ENCODE data around the gene AHCYL2.

AHCYL2 gene

DNA sequence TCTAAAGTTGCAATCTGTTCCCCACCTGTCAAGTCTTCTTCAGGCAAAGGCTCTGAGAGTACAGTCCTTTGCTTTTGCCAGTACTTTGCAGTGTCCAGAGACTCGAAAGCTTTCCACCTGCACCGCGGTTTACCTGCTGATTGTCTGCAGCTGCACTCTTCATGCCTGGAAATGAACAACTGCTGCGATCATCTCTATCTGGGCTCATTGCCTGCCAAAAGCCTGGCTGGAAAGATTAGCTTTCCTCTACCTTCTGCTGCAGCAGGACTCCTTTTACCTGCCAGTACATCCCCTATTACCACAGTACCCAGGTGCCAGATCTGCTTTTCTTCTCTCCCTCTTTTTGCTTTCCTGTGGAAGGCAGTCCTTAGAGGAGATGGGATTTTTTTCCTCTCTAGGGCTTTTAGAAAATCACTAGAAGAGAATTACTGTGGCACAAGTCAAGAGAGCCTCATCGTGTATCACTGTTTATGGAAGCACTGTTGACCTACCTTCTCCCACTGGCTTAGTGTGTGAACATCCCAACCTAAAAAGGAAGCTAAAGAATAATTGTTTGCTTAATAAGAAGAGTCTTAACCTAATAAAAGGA lies 211.6 kb downstream of the AHCYL2 start:
- TF ChIP-seq, protein P1, sequence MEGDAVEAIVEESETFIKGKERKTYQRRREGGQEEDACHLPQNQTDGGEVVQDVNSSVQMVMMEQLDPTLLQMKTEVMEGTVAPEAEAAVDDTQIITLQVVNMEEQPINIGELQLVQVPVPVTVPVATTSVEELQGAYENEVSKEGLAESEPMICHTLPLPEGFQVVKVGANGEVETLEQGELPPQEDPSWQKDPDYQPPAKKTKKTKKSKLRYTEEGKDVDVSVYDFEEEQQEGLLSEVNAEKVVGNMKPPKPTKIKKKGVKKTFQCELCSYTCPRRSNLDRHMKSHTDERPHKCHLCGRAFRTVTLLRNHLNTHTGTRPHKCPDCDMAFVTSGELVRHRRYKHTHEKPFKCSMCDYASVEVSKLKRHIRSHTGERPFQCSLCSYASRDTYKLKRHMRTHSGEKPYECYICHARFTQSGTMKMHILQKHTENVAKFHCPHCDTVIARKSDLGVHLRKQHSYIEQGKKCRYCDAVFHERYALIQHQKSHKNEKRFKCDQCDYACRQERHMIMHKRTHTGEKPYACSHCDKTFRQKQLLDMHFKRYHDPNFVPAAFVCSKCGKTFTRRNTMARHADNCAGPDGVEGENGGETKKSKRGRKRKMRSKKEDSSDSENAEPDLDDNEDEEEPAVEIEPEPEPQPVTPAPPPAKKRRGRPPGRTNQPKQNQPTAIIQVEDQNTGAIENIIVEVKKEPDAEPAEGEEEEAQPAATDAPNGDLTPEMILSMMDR (IDR thresholded peaks at IDR 0.05; ENCODE audit: insufficient read depth, low read length) = no peak
- TF ChIP-seq POLR2AphosphoS5 (IDR thresholded peaks at IDR 0.05; ENCODE audit: low read depth) = no peak
- TF ChIP-seq SPI1 (IDR thresholded peaks at IDR 0.05; ENCODE audit: borderline replicate concordance, low read depth) = no peak
- TF ChIP-seq GABPA (IDR thresholded peaks at IDR 0.05; ENCODE audit: low read depth) = no peak
- TF ChIP-seq, protein P2, sequence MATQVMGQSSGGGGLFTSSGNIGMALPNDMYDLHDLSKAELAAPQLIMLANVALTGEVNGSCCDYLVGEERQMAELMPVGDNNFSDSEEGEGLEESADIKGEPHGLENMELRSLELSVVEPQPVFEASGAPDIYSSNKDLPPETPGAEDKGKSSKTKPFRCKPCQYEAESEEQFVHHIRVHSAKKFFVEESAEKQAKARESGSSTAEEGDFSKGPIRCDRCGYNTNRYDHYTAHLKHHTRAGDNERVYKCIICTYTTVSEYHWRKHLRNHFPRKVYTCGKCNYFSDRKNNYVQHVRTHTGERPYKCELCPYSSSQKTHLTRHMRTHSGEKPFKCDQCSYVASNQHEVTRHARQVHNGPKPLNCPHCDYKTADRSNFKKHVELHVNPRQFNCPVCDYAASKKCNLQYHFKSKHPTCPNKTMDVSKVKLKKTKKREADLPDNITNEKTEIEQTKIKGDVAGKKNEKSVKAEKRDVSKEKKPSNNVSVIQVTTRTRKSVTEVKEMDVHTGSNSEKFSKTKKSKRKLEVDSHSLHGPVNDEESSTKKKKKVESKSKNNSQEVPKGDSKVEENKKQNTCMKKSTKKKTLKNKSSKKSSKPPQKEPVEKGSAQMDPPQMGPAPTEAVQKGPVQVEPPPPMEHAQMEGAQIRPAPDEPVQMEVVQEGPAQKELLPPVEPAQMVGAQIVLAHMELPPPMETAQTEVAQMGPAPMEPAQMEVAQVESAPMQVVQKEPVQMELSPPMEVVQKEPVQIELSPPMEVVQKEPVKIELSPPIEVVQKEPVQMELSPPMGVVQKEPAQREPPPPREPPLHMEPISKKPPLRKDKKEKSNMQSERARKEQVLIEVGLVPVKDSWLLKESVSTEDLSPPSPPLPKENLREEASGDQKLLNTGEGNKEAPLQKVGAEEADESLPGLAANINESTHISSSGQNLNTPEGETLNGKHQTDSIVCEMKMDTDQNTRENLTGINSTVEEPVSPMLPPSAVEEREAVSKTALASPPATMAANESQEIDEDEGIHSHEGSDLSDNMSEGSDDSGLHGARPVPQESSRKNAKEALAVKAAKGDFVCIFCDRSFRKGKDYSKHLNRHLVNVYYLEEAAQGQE (IDR thresholded peaks at IDR 0.05; ENCODE audit: insufficient replicate concordance, low read depth) = no peak
- peaks cover 9% of the 10 kb centered on the region for H3K27me3 ChIP-seq (ENCODE audit: insufficient read depth, poor library complexity, severe bottlenecking)
- H3K27ac ChIP-seq (replicated peaks) = no peak overlapping the region
- DNase-seq (ENCODE audit: low read depth in 1 of 2, low spot score in 1 of 2) = no peak
- no peak overlapping the region for H3K4me3 ChIP-seq (replicated peaks; ENCODE audit: insufficient read depth, low read length)

DNA sequence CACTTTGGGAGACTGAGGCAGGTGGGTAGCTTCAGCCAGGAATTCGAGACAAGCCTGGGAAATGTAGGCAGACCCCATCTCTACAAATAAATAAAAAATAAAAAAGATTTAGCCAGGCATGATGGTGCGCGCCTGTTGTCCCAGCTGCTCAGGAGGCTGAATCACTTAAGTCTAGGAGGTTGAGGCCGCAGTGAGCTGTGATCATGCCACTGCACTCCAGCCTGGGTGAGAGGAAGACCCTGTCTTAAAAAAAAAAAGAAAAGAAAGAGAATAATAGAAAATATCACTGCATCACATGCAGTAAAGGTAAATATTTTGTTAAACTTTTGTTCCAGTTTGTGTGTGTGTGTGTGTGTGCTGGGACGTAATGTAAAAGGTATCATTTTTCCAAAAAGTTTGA lies 212.4 kb downstream of the AHCYL2 start:
- no peak overlapping the region for H3K4me3 ChIP-seq (replicated peaks; ENCODE audit: insufficient read depth, low read length)
- TF ChIP-seq, protein P2 (IDR thresholded peaks at IDR 0.05; ENCODE audit: insufficient replicate concordance, low read depth) = no peak
- TF ChIP-seq SPI1 (IDR thresholded peaks at IDR 0.05; ENCODE audit: borderline replicate concordance, low read depth) (no peak), GABPA (IDR thresholded peaks at IDR 0.05; ENCODE audit: low read depth) (no peak), POLR2AphosphoS5 (IDR thresholded peaks at IDR 0.05; ENCODE audit: low read depth) (no peak)
- TF ChIP-seq, protein P1 (IDR thresholded peaks at IDR 0.05; ENCODE audit: insufficient read depth, low read length) = no peak
- H3K27me3 ChIP-seq (ENCODE audit: insufficient read depth, poor library complexity, severe bottlenecking) = peaks cover 9% of the 10 kb centered on the region
- no peak overlapping the region for H3K27ac ChIP-seq (replicated peaks)
- no peak for DNase-seq (ENCODE audit: low read depth in 1 of 2, low spot score in 1 of 2)

DNA sequence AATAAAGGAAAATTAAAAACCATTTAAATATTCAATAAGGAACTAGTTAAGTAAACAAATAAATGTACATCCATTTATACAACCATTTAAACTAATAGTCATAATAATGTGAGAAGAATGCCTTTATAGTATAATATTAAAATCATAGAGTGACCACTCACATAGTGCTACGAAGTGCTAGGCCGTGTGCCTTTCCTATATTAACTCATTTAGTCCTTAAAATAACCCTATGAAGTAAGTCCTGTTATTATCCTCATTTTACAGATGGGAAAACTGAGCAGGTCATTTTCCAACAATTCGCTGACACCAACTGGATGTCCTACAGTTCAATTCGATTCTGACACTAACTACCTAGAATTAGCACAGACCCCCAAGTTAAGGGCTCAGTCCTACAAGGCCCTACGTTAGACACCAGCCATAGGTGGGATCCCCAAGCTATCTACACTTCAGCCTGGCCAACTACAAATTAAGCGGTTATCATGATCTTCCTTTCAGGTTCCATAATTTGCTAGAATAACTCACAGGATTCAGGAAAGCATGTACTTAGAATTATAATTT lies 213.5 kb downstream of the AHCYL2 start:
- no peak overlapping the region for H3K4me3 ChIP-seq (replicated peaks; ENCODE audit: insufficient read depth, low read length)
- no peak for DNase-seq (ENCODE audit: low read depth in 1 of 2, low spot score in 1 of 2)
- no peak overlapping the region for H3K27ac ChIP-seq (replicated peaks)
- TF ChIP-seq SPI1 (IDR thresholded peaks at IDR 0.05; ENCODE audit: borderline replicate concordance, low read depth) (no peak), GABPA (IDR thresholded peaks at IDR 0.05; ENCODE audit: low read depth) (no peak), POLR2AphosphoS5 (IDR thresholded peaks at IDR 0.05; ENCODE audit: low read depth) (no peak)
- TF ChIP-seq, protein P2 (IDR thresholded peaks at IDR 0.05; ENCODE audit: insufficient replicate concordance, low read depth) = no peak
- TF ChIP-seq, protein P1 (IDR thresholded peaks at IDR 0.05; ENCODE audit: insufficient read depth, low read length) = no peak
- peaks cover 8% of the 10 kb centered on the region for H3K27me3 ChIP-seq (ENCODE audit: insufficient read depth, poor library complexity, severe bottlenecking)
